Measurements from ENCODE around the gene ZIM2. TPM values are rescaled to one million over a fixed set of nuclear protein-coding genes. Genes with fewer than 3 reads are reported as not detected.

Gene ZIM2
- total RNA-seq, 1 experiment from 2014 or later, result not detected

DNA sequence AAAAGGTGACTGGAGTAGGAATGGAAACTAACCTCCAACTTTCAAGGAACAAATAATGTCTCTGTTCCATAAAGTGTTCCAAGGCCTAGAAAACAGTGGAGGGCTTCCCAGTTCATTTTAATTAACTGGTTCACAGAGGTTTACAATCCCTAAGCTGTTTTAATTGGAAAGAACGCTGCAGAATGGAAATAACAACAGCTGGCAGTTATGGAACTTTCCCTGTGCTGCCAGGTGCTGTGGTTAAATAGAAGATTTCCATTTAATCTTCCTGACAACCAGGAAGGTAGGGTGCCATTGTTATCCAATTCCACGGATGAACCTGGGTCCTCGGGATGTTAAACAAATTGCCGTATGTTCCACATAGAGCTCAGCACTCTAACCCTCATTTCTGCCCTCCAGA, 22.2 kb upstream of the ZIM2 start:
- TF ChIP-seq POLR2AphosphoS5 (IDR thresholded peaks at IDR 0.05; ENCODE audit: low read depth, low read length) (no peak), EGR1 (IDR thresholded peaks at IDR 0.05; ENCODE audit: low read depth) (no peak), YY1 (IDR thresholded peaks at IDR 0.05; ENCODE audit: extremely low read depth, insufficient replicate concordance, low read depth, low read length) (no peak), POLR2A (IDR thresholded peaks at IDR 0.05; ENCODE audit: borderline replicate concordance, extremely low read depth, insufficient read depth, insufficient read length) (no peak), CEBPB (IDR thresholded peaks at IDR 0.05; ENCODE audit: low read depth) (no peak), EZH2 (IDR thresholded peaks at IDR 0.05) (no peak), FOSL1 (IDR thresholded peaks at IDR 0.05; ENCODE audit: low read depth) (no peak), SRF (IDR thresholded peaks at IDR 0.05; ENCODE audit: low read depth) (no peak), ZBTB33 (IDR thresholded peaks at IDR 0.05; ENCODE audit: extremely low read depth, insufficient replicate concordance, low read length) (no peak), CBX3 (IDR thresholded peaks at IDR 0.05; ENCODE audit: low read depth) (no peak), TCF7L2 (IDR thresholded peaks at IDR 0.05; ENCODE audit: borderline replicate concordance, extremely low read depth, insufficient read depth, insufficient read length) (no peak), ZNF274 (IDR thresholded peaks at IDR 0.05; ENCODE audit: low read depth, low read length) (no peak), ZFX (IDR thresholded peaks at IDR 0.05) (no peak), SP1 (IDR thresholded peaks at IDR 0.05; ENCODE audit: low read depth) (no peak), RAD21 (IDR thresholded peaks at IDR 0.05; ENCODE audit: low read depth) (no peak), REST (IDR thresholded peaks at IDR 0.05; ENCODE audit: low read depth) (no peak), ELF1 (IDR thresholded peaks at IDR 0.05; ENCODE audit: borderline replicate concordance, low read depth) (no peak)
- TF ChIP-seq, protein P1, sequence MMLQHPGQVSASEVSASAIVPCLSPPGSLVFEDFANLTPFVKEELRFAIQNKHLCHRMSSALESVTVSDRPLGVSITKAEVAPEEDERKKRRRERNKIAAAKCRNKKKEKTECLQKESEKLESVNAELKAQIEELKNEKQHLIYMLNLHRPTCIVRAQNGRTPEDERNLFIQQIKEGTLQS (IDR thresholded peaks at IDR 0.05), result no peak
- TF ChIP-seq, protein P2, sequence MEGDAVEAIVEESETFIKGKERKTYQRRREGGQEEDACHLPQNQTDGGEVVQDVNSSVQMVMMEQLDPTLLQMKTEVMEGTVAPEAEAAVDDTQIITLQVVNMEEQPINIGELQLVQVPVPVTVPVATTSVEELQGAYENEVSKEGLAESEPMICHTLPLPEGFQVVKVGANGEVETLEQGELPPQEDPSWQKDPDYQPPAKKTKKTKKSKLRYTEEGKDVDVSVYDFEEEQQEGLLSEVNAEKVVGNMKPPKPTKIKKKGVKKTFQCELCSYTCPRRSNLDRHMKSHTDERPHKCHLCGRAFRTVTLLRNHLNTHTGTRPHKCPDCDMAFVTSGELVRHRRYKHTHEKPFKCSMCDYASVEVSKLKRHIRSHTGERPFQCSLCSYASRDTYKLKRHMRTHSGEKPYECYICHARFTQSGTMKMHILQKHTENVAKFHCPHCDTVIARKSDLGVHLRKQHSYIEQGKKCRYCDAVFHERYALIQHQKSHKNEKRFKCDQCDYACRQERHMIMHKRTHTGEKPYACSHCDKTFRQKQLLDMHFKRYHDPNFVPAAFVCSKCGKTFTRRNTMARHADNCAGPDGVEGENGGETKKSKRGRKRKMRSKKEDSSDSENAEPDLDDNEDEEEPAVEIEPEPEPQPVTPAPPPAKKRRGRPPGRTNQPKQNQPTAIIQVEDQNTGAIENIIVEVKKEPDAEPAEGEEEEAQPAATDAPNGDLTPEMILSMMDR (IDR thresholded peaks at IDR 0.05 in 2 of 3, conservative IDR thresholded peaks at IDR 0.05 in 1 of 3; ENCODE audit: borderline replicate concordance in 1 of 3, insufficient read depth in 1 of 3, low read depth in 2 of 3, low read length in 2 of 3), result no peak
- RAD21 ChIA-PET (ENCODE audit: low non-redundant PET in 1 of 2, low total read pairs in 2 of 2, uncharacterized antibody in 2 of 2, unreplicated experiment in 2 of 2), result no interaction called here
- no peak overlapping the region for H3K9ac ChIP-seq (ENCODE audit: low read length)
- no peak overlapping the region for H3K27ac ChIP-seq (ENCODE audit: low read depth, low read length)
- DNase-seq (ENCODE audit: low read depth, low spot score) (no peak), ATAC-seq (no peak)
- H3K9me3 ChIP-seq (ENCODE audit: control insufficient read depth in 1 of 2, insufficient read depth in 1 of 2, low read depth in 1 of 2, low read length in 2 of 2), result peaks cover 6 to 45% of the 10 kb centered on the region in 2 experiments; a peak in 2 of 4 replicates
- H3K4me3 ChIP-seq (replicated peaks in 1 of 2; ENCODE audit: low read depth in 1 of 2, low read length in 2 of 2), result no peak overlapping the region
- intact Hi-C loops (cut with micrococcal nuclease), result no loop called here
- H3K4me2 ChIP-seq (ENCODE audit: low read length), result no peak overlapping the region
- H3K36me3 ChIP-seq (ENCODE audit: control insufficient read depth in 1 of 2, insufficient read depth in 2 of 2, low read length in 2 of 2), result no peaks in the 10 kb centered on the region
- no TSS peak for BruUV-seq (replicated peaks)
- H3K9me2 ChIP-seq (ENCODE audit: insufficient read depth), result no peaks in the 10 kb centered on the region
- H3K4me1 ChIP-seq (ENCODE audit: control insufficient read depth in 1 of 2, insufficient read depth in 2 of 2, low read length in 2 of 2), result no peaks in the 10 kb centered on the region
- H3K27me3 ChIP-seq (ENCODE audit: insufficient read depth, low read length), result no peaks in the 10 kb centered on the region
- CTCF ChIA-PET, result no interaction called here
- H3K79me2 ChIP-seq (ENCODE audit: insufficient read depth, low read length), result no peaks in the 10 kb centered on the region
- POLR2A ChIA-PET, result no interaction called here
- H2AFZ ChIP-seq (ENCODE audit: low read depth, low read length, poor library complexity, severe bottlenecking), result no peak overlapping the region
- H4K20me1 ChIP-seq (ENCODE audit: insufficient read depth), result no peaks in the 10 kb centered on the region
